Stimulated activated CD8-positive, alpha-beta memory T cell treated with anti-CD3 and anti-CD28 coated beads, Interleukin-15, amount 100 ng/mL, for 4 hours (primary cell): Measurements from ENCODE around the gene ADAD1.
"Not testable (repeated sequence)": the region's sequence is repeated elsewhere in the genome, so short reads cannot be mapped to it uniquely, and the experiment has no call there.

Experiments
- DNase-seq, 2 donors: peaks; one replicate each; pipeline ENCODE4 v3.0.0-alpha.2; 2020; ENCODE audit warnings: low read depth in 2 of 2

ADAD1 gene

DNA sequence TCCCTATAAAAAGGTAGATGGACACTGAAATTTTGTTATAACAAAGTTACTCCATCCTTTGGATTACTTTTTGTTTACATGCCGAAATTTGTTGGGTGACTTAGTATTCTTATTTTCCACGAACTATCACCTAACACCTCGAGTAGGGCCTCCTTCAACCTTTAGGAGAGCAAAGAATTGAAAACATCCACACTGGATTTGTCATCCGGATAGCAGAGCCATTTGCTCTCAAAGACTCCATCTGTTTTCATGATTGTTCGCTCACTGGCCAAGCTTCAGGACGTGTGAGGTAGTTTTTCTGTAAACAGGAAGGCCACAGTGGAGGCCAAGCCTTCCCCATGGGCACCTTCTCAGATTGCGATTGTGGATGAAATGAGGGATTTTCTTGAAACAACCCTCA lies at the start of gene ADAD1:
Gene ADAD1 (plus strand): TSS at position 301 of the 400 bp plus-strand sequence. CDS start 1,059 bp downstream, outside the sequence.
- DNase-seq: no peak

DNA sequence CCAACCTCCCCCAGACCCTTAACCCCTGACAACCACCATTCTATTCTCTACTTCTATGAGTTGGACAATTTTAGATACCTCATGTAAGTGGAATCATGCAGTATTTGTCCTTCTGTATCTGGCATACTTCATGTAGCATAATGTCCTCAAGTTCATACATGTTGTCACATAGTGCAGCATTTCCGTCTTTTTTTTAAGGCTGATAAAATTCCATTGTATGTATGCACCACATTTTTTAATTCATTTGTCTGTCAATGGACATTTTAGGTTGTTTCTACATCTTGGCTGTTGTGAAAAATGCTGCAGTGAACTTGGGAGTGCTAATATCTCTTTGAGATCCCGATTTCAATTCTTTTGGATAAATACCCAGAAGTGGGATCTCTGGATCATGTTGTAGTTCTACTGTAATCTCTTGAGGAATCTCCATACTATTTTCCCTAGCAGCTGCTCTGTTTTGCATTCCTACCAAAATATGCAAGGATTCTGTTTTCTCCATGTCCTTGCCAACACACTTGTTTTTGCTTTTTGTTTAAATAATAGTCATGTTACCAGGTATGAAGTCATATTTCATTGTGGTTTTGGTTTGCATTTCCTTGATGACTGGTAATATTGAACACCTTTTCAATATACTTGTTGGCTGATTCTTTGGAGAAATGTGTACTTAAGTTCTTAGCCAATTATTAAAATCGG lies 48.8 kb upstream of the ADAD1 start:
- no peak for DNase-seq

DNA sequence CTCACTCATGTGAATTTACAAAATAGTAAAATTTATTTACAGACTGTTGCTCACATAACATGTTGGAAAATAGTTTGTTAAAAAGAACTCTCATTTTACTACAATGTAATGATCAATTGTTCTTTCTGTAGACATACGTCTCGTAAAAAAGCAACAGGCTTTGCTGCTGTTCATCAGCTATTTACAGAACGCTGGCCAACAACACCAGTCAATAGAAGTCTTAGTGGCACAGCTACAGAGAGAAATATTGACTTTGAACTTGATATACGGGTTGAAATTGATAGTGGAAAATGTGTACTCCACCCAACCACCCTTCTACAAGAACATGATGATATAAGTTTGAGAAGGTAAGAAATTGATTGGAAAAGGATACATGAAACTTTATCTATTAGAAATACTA lies 47.6 kb upstream of the ADAD1 start:
- no peak for DNase-seq

DNA sequence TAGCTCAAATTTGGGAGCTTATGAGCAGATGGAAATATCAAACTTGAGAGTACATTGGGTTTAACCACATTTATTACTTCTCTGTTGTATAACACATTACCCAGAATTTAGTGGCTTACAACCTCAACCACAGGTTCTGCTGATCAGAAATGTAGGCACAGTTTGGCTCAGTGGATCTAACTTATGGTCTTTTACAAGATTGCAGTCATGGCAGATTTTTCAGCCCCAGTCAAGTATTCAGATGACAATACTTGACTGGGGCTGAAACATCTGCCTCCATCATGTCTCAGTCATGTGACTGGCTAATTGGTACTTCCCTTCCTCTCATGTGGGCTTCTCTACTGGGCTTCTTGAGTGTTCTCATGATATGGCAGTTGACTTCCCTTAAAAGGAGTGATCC lies 44.0 kb upstream of the ADAD1 start:
- DNase-seq: no peak

DNA sequence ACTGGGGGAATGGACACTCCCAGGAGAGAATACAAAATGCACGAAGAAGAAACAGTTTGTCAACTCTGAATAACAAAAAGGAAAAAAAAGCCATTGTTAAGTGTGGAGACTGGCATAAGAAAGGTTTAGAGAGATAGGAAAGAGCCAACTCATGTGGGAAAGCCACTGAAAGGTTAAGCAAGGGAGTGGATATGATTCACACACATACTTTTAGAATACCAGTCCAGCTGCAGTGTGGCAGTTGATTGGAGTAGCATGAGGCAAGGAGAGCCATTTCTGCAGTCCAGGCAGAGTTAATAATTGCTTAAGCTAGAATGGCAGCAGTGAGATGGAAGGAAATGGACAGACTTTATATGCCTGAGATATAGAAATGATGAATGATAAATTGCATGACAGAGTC lies 36.9 kb upstream of the ADAD1 start:
- DNase-seq: no peak

GRCh38 chr4:122346036-122346435 lies 32.8 kb upstream of the ADAD1 start:
- no peak for DNase-seq

DNA sequence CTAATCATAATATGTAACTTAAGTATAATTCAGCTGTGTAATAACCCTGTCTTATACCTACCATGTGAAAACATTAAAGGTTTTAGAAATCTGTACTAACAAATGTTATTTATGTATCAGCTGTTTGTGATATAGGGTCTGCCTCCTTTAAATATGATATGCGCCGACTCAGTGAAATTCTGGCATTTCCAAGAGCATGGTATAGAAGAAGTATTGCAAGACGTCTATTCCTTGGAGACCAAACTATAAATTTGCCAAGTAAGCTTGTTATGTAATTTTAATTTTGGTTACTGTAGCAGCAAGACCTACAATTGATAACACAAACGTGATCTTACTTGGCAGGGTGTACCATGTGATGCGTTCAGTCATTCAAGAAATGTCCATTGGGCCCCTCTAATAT lies 32.3 kb upstream of the ADAD1 start:
- no peak for DNase-seq

DNA sequence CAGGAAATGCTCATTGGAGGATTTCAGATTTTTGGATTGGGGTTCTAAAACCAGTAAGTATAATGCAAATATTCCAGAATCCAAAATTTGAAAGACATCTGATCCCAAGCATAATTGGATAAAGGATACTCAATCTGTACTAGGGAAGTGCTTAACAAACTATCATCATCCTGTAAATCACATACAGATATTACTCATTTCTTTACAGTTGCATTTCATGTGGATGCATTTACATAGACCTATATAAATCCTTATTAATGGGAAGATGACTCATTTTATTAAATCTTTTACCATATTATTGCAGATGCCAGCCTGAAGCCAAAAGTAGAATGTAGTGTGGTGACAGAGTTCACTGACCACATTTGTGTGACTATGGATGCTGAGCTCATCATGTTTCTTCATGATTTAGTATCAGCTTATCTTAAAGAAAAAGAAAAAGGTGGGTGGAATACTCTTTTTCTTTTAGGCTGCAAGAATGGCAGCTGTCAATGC lies 22.4 kb upstream of the ADAD1 start:
- DNase-seq: no peak

- DNase-seq: no peak
Measured at GRCh38 chr4:122360754-122361153, 18.1 kb upstream of the ADAD1 start.

- no peak for DNase-seq
Measured at GRCh38 chr4:122364700-122365404, 14.0 kb upstream of the ADAD1 start.

DNA sequence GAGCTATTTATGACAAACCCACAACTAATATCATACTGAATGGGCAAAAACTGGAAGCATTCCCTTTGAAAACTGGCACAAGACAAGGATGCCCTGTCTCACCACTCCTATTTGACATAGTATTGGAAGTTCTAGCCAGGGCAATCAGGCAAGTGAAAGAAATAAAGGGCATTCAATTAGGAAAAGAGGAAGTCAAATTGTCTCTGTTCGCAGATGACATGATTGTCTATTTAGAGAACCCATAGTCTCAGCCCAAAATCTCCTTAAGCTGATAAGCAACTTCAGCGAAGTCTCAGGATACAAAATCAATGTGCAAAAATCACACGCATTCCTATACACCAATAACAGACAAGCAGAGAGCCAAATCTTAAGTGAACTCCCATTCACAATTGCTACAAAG lies 10.0 kb upstream of the ADAD1 start:
- DNase-seq: not testable (repeated sequence)

GRCh38 chr4:122377352-122377751 lies 1.5 kb upstream of the ADAD1 start:
- no peak for DNase-seq

GRCh38 chr4:122379239-122379638 lies 428 bp downstream of the ADAD1 start:
- DNase-seq: no peak

DNA sequence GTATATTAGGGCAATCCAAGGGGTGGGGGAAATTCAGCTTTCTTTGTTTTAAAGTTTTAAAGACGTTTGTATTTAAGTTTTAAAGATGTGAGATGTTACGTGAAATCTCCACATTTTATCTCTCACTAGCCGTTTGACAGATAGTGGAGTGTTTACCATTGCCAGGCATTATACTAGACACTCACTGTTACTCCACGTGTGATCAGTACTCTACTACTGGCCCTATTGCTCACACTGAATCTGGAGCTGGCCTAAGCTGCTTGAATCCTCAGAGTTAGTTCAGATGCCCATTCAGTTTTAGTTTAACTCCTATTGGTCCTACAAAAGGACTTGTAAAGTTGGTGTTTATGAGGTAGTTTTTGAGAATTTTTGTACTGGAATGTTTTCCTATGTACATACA lies 4.5 kb downstream of the ADAD1 start:
- no peak for DNase-seq

DNA sequence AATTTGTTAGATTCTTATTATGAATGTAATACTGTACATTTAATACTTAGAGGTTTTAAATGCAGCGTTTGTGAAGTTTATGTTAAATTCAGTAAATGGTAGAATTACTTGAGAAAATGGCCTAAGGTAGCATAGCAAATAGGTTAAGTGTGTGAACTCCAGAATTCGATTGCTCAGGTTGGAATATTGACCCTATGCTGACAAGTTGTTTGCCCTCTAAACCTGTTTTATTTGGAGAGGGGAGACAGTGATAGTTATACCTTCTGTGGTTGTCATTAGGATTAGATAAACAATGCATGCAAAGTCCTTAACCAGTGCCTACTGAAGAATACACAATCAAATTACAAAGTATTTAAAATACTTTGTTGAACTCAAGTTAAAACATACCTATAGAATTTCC lies 5.4 kb downstream of the ADAD1 start:
- DNase-seq: no peak

GRCh38 chr4:122393276-122393675 lies 14.5 kb downstream of the ADAD1 start:
- DNase-seq: no peak

- DNase-seq: no peak
Measured at GRCh38 chr4:122403861-122404260, 25.1 kb downstream of the ADAD1 start.

- no peak for DNase-seq
Measured at GRCh38 chr4:122412547-122412946, 33.7 kb downstream of the ADAD1 start.

DNA sequence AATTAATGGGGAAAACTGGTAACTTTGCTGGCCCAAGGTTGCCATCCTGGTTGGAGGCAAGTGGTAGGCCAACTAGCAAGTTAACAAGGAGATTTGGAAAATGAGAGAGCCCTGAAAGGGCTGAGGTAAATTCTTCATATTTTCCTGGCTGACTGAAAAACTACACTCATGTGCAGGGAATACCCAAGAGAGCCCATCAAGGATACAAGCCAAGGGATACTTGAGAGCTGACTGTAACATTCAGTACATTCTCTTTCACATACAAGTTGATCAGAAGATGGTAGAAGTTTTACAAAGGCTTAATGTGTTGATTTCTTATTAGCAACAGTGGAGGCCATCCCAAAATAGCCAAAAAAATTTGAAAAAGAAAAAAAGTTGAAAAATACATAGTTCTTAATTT lies 44.4 kb downstream of the ADAD1 start:
- DNase-seq: no peak

DNA sequence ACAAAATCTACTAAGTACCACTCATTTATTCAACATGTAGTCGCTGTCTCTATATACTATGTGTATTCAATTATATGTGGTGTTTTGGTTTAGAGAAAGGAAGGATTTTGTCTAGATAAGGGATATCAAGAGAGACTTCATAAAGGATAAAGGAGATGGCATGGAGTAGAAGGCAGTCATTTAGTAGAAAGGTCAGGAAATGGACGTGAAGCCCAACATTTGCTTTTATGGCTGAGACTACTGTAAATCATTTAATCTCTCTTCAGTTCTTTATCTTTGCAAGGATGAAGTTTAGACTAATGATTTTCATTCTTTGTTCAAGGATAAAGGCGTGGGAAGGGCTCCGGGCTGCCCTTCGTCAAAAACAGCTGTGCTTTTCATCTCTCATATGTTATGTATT lies 52.5 kb downstream of the ADAD1 start:
- no peak for DNase-seq

- no peak for DNase-seq
Measured at GRCh38 chr4:122434285-122434684, 55.5 kb downstream of the ADAD1 start.

DNA sequence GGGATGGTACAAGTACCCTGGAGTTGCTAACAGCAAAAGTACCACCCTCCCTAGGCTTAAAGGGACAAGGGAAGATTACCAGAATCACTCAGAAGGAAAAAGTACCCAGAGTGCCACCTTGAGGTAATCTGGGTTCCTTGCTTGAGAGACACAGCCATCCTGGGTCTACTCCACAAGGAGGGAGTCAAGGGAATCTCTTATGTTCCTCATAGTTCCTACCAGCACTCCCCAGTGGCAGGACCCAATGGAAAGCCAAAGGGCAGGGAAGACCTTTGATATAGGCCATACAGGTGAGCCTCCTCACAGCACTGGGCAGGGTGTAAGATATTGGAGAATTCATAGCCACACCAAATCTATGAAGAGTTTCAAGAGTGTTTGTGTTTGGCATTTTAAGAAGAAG lies 72.0 kb downstream of the ADAD1 start:
- DNase-seq: peak in 1 of 2 donors; percentile 10

GRCh38 chr4:122453384-122453995 lies 74.7 kb downstream of the ADAD1 start:
- DNase-seq: no peak
